ENCODE measurements around the gene ADD2.

Gene ADD2

DNA sequence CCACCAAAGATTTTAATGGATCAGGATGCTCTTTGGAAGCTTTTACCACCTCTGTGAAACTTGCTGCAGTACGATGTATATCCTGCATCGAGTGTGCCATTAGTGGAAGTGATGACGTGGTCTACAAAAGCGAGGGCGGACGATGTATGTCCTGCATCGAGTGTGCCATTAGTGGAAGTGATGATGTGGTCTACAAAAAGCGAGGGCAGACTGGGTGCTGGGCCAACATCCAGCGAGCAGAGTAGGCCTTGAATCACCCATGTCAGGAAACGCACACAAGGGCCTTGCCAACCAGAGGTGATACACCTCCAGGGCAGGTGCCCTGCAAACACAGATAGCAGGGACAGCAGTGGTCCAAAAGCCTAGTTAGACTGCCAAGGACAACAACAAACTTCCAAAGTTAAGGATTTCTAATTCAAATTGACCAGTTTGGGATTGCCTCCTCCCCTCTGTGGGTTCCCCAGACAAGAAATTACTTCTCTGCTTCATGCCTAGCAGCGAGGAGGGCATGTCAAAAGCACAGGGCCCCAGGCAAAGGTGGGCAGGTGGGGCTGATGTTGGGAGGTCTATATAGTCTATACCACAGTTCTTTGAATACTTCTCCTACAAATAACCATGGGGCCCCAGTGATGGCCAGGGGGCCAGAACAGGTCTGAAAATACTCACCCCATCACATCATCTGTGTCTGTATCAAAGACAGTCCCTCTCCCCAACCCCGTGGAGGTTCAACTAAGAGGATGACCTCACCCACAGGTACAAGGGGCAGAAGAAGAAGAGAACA lies 70.2 kb downstream of the ADD2 start:
- no peak for DNase-seq

DNA sequence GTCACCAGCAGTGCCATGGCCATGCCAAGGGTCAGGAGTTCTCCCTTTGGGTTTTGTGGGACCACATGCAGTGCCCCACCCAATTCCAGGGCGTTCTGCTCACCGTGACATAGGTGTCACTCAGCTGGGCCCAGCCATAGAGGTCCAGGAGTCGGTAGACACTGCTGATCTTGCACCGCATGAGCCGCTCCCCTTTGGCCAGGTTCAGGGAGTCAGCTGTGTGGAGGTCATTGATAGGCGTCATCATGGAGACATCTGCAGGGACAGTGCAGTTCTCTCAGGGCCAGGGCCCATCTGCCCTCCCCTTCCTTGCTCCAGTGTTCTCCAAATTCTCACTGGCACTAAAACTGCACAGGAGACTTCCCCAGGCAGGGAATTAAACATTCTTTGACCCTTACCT lies 71.9 kb downstream of the ADD2 start:
- DNase-seq: no peak

DNA sequence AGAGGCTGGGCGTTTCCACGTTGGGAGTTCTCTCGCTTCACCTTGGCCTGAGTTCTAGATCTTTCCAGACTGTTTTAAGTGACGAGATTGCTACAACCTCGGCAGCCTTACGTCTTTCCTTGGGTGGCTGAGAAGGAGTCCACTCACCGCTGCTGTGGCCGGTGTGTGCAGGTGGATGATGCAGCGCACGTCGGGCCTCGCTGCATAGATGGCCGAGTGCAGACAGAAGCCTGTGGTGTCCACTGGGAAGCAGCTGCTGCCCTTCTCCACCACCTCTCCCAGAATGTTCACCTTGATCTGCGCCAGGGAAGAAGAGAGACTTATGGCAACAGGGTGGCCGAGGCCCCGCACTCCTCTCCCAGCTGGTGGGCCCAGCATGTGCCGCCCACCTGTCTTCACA lies 75.7 kb downstream of the ADD2 start:
- DNase-seq: no peak

DNA sequence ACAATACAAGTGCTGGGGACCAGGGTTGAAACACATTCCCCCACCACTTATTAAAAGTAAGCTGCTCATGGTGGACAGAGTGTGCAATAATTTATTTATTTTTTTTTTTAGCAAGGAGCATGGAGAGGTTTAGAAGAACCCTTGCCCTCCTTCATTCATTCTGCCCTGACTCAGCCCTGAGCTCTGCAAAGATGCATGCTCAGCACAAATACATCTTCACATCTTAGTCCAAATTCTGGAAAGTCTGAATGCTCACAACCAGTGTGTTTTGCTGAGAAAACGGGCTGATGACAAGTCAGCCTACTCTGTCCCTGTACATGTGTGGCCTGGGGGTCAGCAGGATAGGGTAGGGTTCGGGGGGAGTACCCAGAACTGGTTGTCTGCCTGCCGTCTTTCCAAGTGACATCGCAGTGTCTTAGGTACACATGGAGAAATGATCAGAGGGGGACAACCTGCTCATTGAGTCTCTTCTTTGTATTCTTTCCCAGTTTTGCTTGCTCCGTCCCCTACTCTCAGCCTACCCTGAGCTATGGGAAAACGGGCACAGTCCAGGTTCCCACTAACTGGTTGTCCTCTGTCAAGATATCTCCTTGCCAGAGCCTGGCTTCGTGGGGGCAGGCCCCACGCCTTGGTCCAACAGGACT lies 76.4 kb downstream of the ADD2 start:
- no peak for DNase-seq

DNA sequence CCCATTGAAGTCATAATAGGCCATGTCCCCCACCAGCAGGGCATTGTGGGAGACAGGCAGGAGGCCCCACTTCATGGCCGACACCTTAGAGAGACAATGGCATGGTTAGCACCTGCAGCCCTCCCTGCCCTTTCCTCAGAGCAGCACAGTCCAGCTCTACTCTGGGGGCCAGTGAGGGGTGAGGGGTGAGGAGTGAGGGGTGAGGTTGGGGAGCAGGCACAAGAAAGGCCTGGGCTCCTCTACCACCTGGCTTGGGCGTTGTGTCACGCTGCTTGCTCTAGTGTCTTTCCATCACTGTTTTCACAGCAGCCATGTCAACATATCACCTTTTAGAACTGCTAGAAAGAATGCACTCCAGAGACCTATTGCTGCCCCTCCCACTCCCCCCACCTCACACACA lies 77.2 kb downstream of the ADD2 start:
- peak in 1 of 3 experiments; percentile 35 for DNase-seq

DNA sequence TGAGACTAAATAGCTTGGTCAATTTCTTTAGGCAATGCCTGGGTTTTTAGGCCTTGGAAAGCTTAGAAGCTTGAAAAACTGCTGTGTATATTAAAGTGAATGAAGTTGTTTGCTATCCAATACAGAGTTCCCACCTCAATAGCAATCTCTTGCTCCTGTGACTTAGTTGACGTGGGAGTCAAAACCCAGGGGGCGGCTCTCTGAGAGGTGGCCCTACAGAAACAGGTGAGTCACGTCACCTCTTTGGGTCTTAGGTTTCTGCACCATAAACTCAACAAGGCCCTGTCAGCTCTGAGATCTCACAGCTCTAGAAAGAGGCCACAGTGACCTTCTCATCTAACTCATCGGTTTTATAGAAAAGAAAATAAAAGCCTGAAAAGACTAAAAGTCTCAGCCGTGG lies 79.6 kb downstream of the ADD2 start:
- no peak for DNase-seq

DNA sequence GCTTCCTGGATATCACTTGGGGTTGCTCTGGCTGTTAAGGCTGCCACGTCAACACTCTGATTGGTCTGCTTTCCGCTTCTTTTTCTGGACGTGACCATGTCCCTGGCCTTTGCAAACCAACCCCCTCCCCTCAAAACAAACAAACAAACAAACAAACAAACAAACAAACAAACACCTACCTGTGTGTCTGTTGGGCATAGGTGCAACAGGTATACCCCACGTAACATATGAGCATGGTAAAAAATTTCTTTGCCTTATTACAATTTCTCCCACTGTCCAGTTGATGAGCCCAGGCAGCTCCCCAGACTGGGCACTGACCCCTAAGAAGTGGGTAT lies 80.6 kb downstream of the ADD2 start:
- DNase-seq: no peak

DNA sequence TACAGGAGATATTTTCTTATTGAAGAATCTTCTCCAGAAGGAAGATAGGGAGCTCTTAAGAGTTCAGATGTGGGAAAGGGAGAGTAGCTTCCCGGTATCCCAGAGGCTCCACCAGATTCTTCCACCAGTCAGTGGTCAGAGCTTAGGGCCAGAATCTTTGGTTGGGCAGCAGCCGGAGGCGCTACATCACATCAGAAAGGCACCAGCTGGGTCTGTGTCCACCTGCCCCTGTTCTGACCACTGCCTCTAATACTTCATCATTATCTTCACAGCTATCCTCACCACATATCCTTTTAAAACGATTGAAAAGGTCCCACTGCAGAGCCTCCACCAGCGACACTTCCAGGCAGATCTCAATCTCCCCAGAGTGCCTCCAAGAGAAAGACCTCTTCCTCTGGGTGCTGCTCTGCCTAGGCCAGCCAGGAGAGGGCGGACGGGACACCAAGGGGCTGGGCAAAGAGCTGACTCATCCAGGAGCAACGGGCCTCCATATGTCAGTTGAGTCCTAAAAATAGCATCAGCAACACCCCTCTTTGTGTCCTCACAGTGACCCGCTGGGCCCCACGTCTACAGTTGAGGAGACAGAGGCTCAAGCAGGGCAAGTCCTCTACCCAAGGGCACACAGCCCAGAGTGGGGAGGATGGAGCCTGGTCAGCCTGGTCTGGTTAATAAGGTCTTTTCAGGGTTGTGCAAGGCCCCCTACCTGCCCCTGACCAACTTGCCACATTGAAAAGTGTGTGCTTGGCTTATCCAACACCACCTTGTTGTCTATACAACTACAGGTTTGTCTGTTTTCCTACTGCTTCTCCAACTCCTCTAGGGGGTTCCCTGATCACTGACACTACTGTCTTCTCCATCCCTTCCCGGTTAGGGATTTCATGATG lies 81.2 kb downstream of the ADD2 start:
- DNase-seq: peak in 2 of 3 experiments; percentile 13 to 33

DNA sequence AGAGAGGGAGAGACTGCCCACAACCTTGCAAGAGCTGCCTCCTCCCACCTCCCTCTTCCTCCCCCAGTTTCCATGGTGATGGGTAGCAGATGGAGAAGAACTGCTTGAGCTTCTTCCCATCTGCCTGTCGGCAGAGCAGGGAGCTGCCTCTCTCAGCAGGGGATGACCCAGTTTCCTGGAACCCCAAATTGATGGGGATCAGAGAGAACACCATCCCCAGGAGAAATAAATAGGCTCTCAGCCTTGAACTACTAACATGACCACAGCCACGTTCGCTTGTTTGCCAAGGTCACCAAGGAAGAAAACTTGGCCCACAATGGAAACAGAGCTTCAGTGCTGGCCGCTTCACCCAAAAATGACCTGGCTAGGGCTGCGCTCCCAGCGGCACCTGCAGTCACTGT lies 82.2 kb downstream of the ADD2 start:
- DNase-seq: peak; percentile 38 to 88 (median 63)

DNA sequence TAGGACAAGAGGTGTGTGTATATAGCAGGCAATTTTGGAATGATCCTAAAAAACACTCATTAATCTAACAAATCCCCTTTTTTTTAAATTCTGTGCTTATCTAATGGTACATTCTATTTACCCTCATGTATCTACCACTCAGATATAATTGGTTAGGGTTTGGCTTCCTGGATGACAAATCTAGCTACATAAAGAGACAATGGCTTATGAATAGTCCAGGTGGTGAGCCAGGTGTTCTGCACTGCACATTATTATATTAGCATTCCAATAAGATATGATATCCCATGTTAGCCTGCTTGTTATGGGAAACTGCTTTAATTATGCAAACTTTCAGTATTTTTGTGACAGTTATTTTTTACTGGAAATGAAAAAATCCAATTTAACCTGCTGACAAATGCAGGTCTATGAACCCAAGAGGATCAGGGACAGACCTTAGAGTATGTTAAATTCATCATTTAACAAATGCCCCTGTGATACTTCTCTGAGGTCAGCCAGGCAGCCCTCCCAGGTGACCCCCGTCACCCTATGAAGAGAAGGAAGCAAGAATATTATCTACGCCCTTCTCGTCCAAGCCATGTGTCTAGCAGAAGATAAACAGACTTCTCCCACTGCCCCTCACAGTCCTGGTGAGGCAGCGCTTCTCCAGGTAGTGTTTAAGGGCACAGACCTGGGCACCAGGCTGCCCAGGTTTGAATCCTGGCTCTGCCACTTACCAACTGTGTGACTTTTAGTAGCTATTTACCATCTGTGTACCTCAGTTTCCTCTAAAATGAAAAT lies 83.0 kb downstream of the ADD2 start:
- DNase-seq: peak; percentile 20 to 66 (median 36)

DNA sequence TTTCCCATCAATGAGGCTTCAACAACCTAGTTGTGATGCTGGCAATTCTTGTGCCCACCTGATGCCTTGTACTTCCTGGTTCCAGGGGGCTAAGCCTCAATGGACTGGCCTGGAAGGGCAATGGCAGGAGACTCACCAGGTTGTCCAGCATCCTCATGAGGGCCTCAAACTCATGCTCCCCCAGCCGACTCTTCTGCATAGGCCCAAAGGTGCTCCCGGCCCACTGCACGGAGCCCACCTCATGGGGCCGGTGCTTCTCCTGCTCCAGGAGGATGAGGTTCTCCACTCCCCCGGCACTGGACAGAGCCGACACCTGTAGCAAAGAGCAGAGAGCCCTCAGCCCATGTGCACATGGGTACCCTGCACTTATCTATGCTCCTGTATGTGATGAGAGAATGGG lies 84.5 kb downstream of the ADD2 start:
- DNase-seq: no peak

DNA sequence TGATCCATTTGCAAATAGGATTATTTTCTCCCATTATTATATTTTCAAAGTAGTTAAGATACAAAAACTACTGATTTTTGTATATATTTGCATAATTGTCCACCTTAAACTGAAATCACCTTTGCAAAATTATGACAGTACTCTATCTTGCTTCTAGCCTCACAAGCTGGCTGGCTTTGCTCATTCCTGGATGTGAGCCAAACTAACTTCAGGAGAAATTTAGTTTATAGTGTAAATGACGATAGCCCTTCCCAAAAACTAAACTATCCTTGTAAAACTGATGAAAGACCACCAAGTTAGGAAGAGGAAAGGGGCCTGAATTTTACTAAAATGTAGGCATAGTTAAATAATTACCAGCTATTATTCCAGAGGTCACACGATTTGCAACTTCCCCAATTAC lies 87.3 kb downstream of the ADD2 start:
- no peak for DNase-seq

DNA sequence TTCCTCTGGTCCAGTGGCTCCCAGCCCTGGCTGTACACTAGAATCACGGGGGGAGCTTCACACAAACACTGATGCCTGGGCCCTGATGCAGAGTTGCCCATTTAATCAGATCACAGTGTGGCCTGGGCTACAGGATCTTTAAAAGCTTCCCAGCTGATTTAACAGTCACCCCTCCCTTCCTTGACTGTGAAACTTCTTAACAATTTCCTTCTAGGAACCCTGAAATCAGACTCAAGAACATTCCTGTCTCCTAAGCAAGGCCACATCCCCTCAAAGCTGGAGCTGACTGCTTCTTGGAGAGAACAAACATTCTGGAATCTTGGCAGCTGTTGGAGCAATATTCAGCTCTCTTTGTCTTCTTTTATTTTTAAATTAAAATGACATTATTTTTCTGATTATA lies 88.7 kb downstream of the ADD2 start:
- DNase-seq: no peak

DNA sequence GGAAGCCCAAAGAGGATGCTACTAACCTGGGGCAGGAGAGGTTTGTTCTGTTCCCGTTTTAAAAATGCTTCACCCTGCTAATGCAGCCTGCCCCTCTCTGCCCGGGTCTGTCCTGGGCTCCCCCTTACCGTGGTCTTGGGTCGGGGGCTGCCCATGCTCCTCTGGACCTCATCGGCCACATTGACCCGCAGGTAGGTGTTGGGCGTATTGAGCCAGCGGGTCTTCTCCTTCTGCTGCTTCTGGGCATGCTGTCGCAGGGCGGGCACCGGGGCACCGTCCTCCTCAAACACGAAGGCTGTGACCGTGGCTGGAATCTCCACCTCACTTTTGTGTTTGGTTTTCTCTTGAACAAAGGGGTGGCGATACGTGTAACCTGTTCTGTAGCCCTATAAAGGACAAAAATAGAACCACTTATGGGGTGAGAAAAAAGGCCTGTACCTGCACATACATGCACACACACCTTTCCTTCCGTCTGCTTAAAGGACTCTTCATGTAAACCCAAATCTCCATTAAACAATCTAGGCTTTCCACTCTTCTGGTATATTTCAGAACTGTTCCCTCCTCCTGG lies 89.3 kb downstream of the ADD2 start:
- no peak for DNase-seq

DNA sequence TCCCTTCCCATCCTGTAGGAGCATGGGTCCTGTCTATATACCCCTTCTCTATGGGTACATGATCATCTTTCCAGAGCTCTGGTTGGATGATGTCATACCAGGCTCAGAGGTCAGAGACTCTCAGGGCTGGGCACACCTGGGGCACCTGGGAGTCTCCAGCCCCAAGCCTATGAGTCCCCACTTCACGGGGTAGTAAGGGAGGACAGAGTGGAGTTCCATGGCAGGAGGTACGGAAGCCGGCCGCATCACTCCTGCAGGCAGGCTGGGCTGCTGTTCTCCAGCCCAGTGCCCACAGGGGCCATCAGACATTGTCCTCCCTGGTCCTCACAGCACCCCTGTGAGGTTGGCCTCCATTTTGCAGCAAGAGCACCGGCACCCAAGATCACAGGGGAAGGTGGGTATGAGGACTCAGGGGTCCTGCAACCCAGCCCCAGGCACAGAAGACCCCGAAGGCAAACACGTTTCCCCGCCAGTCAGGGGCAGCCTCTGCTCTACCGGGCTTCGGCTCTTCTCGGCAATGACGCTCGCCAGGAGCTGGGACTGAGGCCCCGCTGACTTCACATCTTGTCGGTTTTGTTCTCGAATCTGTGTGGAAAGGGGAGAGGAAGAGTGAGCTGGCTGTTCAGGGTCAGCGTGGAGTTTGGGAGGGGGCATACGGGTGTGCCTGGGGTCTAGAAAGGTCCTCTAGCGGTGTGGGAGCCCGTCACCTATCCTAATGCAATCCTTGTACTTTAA lies 91.5 kb downstream of the ADD2 start:
- no peak for DNase-seq

DNA sequence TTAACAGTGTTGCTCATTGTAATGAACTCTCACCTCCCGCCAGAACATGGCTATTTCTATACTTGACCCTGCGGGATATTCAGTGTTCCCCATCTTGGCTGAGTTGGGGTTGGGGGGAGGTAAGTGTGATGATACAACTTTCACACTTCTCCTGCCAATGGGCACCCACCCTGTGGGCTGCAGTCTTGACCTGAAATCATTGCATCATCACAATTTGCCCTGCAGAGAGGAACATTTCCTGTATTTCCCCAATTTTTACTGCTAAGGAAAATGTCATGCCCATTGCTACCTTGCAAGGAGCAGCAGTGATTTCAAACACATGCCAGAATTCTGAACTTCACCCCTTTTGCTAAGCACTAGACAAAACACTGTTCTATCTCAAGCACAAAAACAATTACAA lies 92.1 kb downstream of the ADD2 start:
- no peak for DNase-seq

DNA sequence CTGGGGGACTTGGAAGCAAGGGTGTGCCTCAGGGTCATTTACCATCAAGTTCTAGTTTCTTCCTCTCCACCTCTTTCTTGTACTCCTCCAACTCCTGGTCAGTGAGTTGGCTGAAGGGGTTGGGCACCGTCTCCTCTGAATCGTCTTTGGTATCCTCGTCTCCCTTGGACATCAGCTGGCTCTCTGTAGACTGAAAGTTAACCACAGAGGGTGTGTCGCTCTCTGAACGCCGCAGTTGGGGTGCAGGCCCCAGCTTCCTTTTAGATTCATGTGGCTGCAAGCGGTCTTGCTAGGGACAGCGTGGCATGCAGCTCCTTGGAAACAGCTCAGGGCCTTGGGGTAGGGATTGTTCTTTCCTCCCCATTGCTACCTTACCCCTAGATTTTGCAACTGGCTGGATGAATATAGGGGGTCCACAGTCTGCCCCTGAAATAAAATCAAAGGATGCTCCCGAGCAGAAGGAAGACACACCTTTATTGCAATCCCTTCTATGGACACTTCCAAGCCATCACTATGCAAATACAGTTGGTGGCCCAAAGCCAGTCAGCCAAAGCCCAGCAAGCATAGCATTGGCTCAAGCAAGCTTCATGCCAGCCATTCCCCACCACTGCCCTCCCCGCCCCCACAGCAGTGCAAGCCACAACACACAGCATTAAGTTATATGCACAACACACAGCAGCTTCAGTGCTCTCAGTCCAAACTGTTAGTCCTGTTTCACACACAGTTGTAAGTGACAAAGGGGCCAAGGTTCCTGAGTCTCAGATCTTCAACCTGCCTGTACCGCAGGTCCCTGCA lies 93.2 kb downstream of the ADD2 start:
- no peak for DNase-seq

DNA sequence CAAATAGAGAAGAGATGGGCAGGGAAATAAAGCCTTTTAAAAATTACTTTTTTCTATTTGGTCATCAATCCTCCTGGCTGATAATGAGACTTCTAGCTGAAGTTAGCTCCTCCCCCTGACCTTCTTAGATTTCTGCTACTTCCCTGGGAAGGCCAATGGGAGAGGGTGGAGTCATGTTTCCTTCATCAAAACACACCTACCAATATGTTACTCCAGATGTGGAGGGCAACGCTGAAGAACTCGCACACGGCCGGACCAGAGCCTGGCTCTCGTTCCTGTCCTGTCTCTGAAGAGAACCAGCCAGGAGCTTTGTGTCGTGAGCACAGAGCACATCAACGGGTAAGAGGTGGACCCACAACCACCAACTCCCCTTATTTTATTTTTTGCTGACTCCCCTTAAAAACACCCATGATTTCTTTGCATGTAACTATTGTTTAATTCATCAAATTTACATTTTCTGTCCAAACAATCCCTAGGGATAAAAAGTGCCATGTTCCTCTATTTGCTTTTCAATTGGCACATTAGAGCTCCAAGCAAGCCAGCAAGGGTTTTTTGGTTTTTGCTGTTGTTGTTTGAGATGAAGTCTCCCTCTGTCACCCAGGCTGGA lies 94.9 kb downstream of the ADD2 start:
- peak in 1 of 3 experiments; percentile 55 for DNase-seq

DNA sequence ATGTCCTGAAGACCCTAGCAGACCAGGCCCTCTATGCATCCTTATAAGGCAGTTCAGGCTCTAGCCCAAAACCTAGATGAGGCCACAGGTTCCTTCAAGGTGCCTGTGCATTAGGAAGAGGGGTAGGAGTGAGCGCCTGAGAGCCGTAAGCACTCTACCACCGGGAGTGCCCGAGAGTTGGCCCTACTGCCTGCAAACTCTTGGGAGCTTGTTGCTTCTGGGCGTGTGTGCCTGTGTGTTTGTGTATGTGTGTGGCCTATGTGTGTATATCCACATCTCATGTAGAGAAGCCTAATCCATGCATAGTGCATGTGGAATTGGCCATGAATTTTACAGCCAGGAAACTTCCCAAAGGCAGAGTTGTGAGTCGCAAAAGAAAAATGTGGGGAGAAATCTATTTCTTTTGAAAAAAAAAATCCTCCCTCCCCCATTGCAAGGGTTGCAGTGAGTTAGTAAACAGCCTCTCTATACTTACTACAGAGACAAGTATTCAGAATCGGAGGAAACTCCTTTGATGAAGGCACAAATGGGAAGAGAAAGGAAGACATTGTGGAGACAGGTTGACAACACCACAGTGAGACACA lies 96.8 kb downstream of the ADD2 start:
- no peak for DNase-seq

DNA sequence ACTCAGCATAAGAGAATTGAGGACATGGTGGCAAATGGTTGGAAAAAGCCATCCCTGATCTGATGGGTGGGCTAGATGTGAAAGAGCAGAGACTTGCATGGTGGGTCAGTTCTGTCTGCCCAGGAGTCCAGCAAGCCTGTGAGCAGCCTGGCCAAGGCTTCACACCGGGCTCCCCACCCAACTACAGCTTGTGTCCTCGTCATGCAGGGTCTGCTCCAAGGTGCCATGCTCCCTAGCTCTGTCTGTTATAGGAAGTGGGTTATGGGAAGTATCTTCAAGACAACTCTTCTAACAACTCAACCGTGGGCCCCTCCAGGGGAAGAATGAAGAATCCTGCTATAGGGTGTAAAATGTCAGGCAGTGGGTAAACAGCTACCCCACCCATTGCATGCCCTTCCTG lies 97.4 kb downstream of the ADD2 start:
- no peak for DNase-seq

Data from NCI-H1417 (cell line).